ENCODE results near the gene FIGN. TPM values are rescaled to one million over a fixed set of nuclear protein-coding genes. Genes with fewer than 3 reads are reported as not detected.

FIGN gene
- total and polyA plus RNA-seq, 2 donors (not counting 1 experiment from before 2014, with no cell fraction given), result 1.5 to 1.6 TPM

GRCh38 chr2:163670929-163671328 lies 64.9 kb downstream of the FIGN start:
- no peak overlapping the region for H3K9ac ChIP-seq (ENCODE audit: insufficient read depth, low read length)
- no peak overlapping the region for H3K27ac ChIP-seq (ENCODE audit: insufficient read depth, low read length)
- H4K20me1 ChIP-seq (ENCODE audit: control insufficient read depth, extremely low read depth, insufficient read depth, low read length), result no peaks in the 10 kb centered on the region
- TF ChIP-seq EZH2 (IDR thresholded peaks at IDR 0.05; ENCODE audit: low read length, missing control alignments) (no peak), CTCF (conservative IDR thresholded peaks at IDR 0.05 in 1 of 2, IDR thresholded peaks at IDR 0.05 in 1 of 2; ENCODE audit: low read depth in 1 of 2, low read length in 2 of 2) (no peak)
- H3K9me3 ChIP-seq (ENCODE audit: control insufficient read depth, insufficient read depth, low read depth, low read length), result no peaks in the 10 kb centered on the region
- no peaks in the 10 kb centered on the region for H3K27me3 ChIP-seq (ENCODE audit: control insufficient read depth, insufficient read depth, low read length)
- H2AFZ ChIP-seq (ENCODE audit: low read length), result no peak overlapping the region
- H3K4me3 ChIP-seq (replicated peaks in 1 of 4; ENCODE audit: control extremely low read depth in 1 of 4, insufficient read depth in 1 of 4, low read depth in 3 of 4, low read length in 4 of 4), result no peak overlapping the region
- H3K4me2 ChIP-seq (ENCODE audit: extremely low read depth, insufficient read depth, low read length), result no peak overlapping the region
- no peaks in the 10 kb centered on the region for H3K36me3 ChIP-seq (ENCODE audit: control insufficient read depth, insufficient read depth, low read length)
- DNase-seq (ENCODE audit: low read depth in 2 of 2), result no peak
- H3K79me2 ChIP-seq (ENCODE audit: control insufficient read depth, insufficient read depth, low read length), result no peaks in the 10 kb centered on the region
- peaks cover 2% of the 10 kb centered on the region for H3K4me1 ChIP-seq (ENCODE audit: control insufficient read depth, extremely low read depth, insufficient read depth, low read length)

- Histone ChIP-seq H2AFZ (ENCODE audit: low read length) (no peak overlapping the region), H3K4me3 (replicated peaks in 1 of 4; ENCODE audit: control extremely low read depth in 1 of 4, insufficient read depth in 1 of 4, low read depth in 3 of 4, low read length in 4 of 4) (no peak overlapping the region), H4K20me1 (ENCODE audit: control insufficient read depth, extremely low read depth, insufficient read depth, low read length) (no peaks in the 10 kb centered on the region), H3K36me3 (ENCODE audit: control insufficient read depth, insufficient read depth, low read length) (no peaks in the 10 kb centered on the region), H3K27me3 (ENCODE audit: control insufficient read depth, insufficient read depth, low read length) (no peaks in the 10 kb centered on the region), H3K4me1 (ENCODE audit: control insufficient read depth, extremely low read depth, insufficient read depth, low read length) (peaks cover 2% of the 10 kb centered on the region), H3K27ac (ENCODE audit: insufficient read depth, low read length) (no peak overlapping the region), H3K79me2 (ENCODE audit: control insufficient read depth, insufficient read depth, low read length) (no peaks in the 10 kb centered on the region), H3K4me2 (ENCODE audit: extremely low read depth, insufficient read depth, low read length) (no peak overlapping the region), H3K9me3 (ENCODE audit: control insufficient read depth, insufficient read depth, low read depth, low read length) (no peaks in the 10 kb centered on the region), H3K9ac (ENCODE audit: insufficient read depth, low read length) (no peak overlapping the region)
- TF ChIP-seq EZH2 (IDR thresholded peaks at IDR 0.05; ENCODE audit: low read length, missing control alignments) (no peak), CTCF (conservative IDR thresholded peaks at IDR 0.05 in 1 of 2, IDR thresholded peaks at IDR 0.05 in 1 of 2; ENCODE audit: low read depth in 1 of 2, low read length in 2 of 2) (no peak)
- DNase-seq (ENCODE audit: low read depth in 2 of 2), result no peak
Observed at GRCh38 chr2:163669506-163669905, 66.3 kb downstream of the FIGN start.

- peak overlapping the region; percentile 13 for H3K4me2 ChIP-seq (ENCODE audit: extremely low read depth, insufficient read depth, low read length)
Observed at GRCh38 chr2:163667064-163667887, 68.5 kb downstream of the FIGN start.

More at GRCh38 chr2:163667064-163667887, 68.5 kb downstream of the FIGN start:
- Histone ChIP-seq H3K79me2 (ENCODE audit: control insufficient read depth, insufficient read depth, low read length) (no peaks in the 10 kb centered on the region), H3K4me1 (ENCODE audit: control insufficient read depth, extremely low read depth, insufficient read depth, low read length) (peaks cover 2% of the 10 kb centered on the region), H3K4me3 (replicated peaks in 1 of 4; ENCODE audit: control extremely low read depth in 1 of 4, insufficient read depth in 1 of 4, low read depth in 3 of 4, low read length in 4 of 4) (no peak overlapping the region), H4K20me1 (ENCODE audit: control insufficient read depth, extremely low read depth, insufficient read depth, low read length) (no peaks in the 10 kb centered on the region), H3K36me3 (ENCODE audit: control insufficient read depth, insufficient read depth, low read length) (no peaks in the 10 kb centered on the region), H3K9me3 (ENCODE audit: control insufficient read depth, insufficient read depth, low read depth, low read length) (no peaks in the 10 kb centered on the region), H3K27ac (ENCODE audit: insufficient read depth, low read length) (peak overlapping the region; percentile 19), H3K9ac (ENCODE audit: insufficient read depth, low read length) (no peak overlapping the region), H3K27me3 (ENCODE audit: control insufficient read depth, insufficient read depth, low read length) (no peaks in the 10 kb centered on the region), H2AFZ (ENCODE audit: low read length) (no peak overlapping the region)
- TF ChIP-seq CTCF (conservative IDR thresholded peaks at IDR 0.05 in 1 of 2, IDR thresholded peaks at IDR 0.05 in 1 of 2; ENCODE audit: low read depth in 1 of 2, low read length in 2 of 2) (no peak), EZH2 (IDR thresholded peaks at IDR 0.05; ENCODE audit: low read length, missing control alignments) (no peak)
- peak; percentile 94 to 97 for DNase-seq (ENCODE audit: low read depth in 2 of 2)

All from fibroblast of lung (primary cell).